OCI-LY7 (cell line): ENCODE results near the gene BPIFB4. TPM values are rescaled to one million over a fixed set of nuclear protein-coding genes. Genes with fewer than 3 reads are reported as not detected.

Experiments used
- BruUV-seq: library from RNA; stranded (reverse); fragments of 400-500 nt; replicated peaks from 2 replicates; lab custom pipeline; 2021; lab: Mats Ljungman, UMichigan
- CTCF ChIA-PET: fragments of 300-600 bp; sonication (Branson Sonifier 250); formaldehyde crosslinking; loops from one replicate; lab custom pipeline; 2022; ENCODE audit warnings: antibody characterized with exemption; ENCODE audit not compliant: unreplicated experiment; lab: Charles Lee
- POLR2A ChIA-PET: fragments of 300-600 bp; sonication (Branson Sonifier 250); formaldehyde crosslinking; loops from one replicate; lab custom pipeline; 2022; ENCODE audit warnings: antibody characterized with exemption; lab: Charles Lee
- DNase-seq: peaks from one replicate; pipeline ENCODE4 v3.0.0-alpha.2; 2015; ENCODE audit warnings: low spot score
- H2AFZ ChIP-seq: fragments of 200-600 bp; sonication (generic), shearing (Covaris generic); 2 replicates; pipeline ENCODE4 v1.6.1; 2014; ENCODE audit warnings: mild to moderate bottlenecking, antibody characterized with exemption, low read length, moderate library complexity
- H3K27ac ChIP-seq: fragments of 200-600 bp; sonication (generic); 2 replicates; pipeline ENCODE4 v1.5.1; 2014; ENCODE audit warnings: mixed run types, low read depth, mild to moderate bottlenecking, moderate library complexity, low read length, inconsistent platforms; ENCODE audit not compliant: poor library complexity, severe bottlenecking
- H3K36me3 ChIP-seq: fragments of 200-600 bp; sonication (generic); 2 replicates; pipeline ENCODE4 v1.6.1; 2014; ENCODE audit warnings: mild to moderate bottlenecking, antibody characterized with exemption, low read length, moderate library complexity, mixed read lengths; ENCODE audit not compliant: insufficient read depth
- H3K4me1 ChIP-seq: fragments of 200-600 bp; sonication (generic); 2 replicates; pipeline ENCODE4 v1.5.1; 2014; ENCODE audit warnings: mild to moderate bottlenecking, low read length; ENCODE audit not compliant: insufficient read depth, poor library complexity, severe bottlenecking
- H3K4me2 ChIP-seq: fragments of 200-600 bp; sonication (generic); 2 replicates; pipeline ENCODE4 v1.6.1; 2014; ENCODE audit warnings: mild to moderate bottlenecking, low read length
- H3K4me3 ChIP-seq: fragments of 200-600 bp; sonication (generic); 2 replicates; pipeline ENCODE4 v1.5.1; 2014; ENCODE audit warnings: mild to moderate bottlenecking, low read depth, low read length; ENCODE audit not compliant: poor library complexity, severe bottlenecking
- H3K79me2 ChIP-seq: fragments of 200-600 bp; sonication (generic); 2 replicates; pipeline ENCODE4 v1.6.1; 2016; ENCODE audit warnings: low read depth, mild to moderate bottlenecking, low read length, moderate library complexity, mixed read lengths; ENCODE audit not compliant: insufficient read depth
- H3K9me2 ChIP-seq: fragments of 200-600 bp; sonication (generic); 2 replicates; pipeline ENCODE4 v1.6.1; 2016; ENCODE audit warnings: mild to moderate bottlenecking, low read length, mixed read lengths; ENCODE audit not compliant: insufficient read depth
- H3K9me3 ChIP-seq: fragments of 200-600 bp; sonication (generic); 2 replicates; pipeline ENCODE4 v1.6.1; 2014; ENCODE audit warnings: mild to moderate bottlenecking, mixed run types, low read length, mixed read lengths
- H4K20me1 ChIP-seq: fragments of 200-600 bp; sonication (generic); 2 replicates; pipeline ENCODE4 v1.6.1; 2014; ENCODE audit warnings: mild to moderate bottlenecking, antibody characterized with exemption, low read length, moderate library complexity, mixed read lengths; ENCODE audit not compliant: insufficient read depth
- EZH2phosphoT487 ChIP-seq: fragments of 200-600 bp; sonication (generic); IDR thresholded peaks from 2 replicates; pipeline ENCODE4 v1.6.1; 2018; ENCODE audit warnings: low read depth, borderline replicate concordance, mild to moderate bottlenecking, mixed run types, antibody characterized with exemption, low read length, moderate library complexity, mixed read lengths
- intact Hi-C: fragments of 100-400 bp; cut with micrococcal nuclease; formaldehyde crosslinking; loops from one replicate; pipeline ENCODE4 v1.10.0; 2022; ENCODE audit not compliant: unreplicated experiment
- total RNA-seq, 2 experiments: library from RNA; depleted of rRNA in 1 of 2; stranded (reverse); fragments of >200 nt in 1 of 2; shearing (Covaris generic) in 1 of 2; gene quantifications; 2 replicates each; pipeline ENCODE4 v1.2.3, GENCODE V29; 2014 to 2022
- TF ChIP-seq, protein P1 (sequence below): fragments of 200-600 bp; sonication (generic); conservative IDR thresholded peaks from 2 replicates; pipeline ENCODE4 v1.5.1; 2014; ENCODE audit warnings: mild to moderate bottlenecking, antibody characterized with exemption, low read length, moderate library complexity, mixed read lengths

Gene BPIFB4
- total RNA-seq, 2 experiments from 2014 or later: not detected

DNA sequence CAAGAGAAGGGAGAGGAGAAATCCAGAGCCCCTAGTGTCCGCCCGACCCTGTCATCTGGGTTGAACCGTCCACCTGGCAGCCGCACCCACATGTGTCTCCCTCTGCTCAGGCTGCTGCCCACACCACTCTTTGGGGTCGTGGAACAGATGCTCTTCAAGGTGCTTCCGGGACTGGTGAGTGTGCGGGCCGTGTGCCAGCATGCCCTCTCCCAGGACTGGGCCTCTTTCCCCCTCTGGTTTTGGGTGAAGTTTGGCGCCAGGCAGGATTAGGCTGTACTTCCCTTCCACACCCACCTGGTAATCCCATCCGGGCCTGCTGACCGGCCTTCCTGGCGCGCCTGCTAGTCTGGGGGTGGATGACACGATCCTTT lies 17.8 kb upstream of the BPIFB4 start:
- H3K4me2 ChIP-seq: no peak overlapping the region
- DNase-seq: no peak
- H4K20me1 ChIP-seq: no peaks in the 10 kb centered on the region
- H3K36me3 ChIP-seq: no peaks in the 10 kb centered on the region
- H2AFZ ChIP-seq: no peak overlapping the region
- POLR2A ChIA-PET: no interaction called here
- no peak overlapping the region for H3K27ac ChIP-seq
- no TSS peak for BruUV-seq
- no peaks in the 10 kb centered on the region for H3K9me3 ChIP-seq
- intact Hi-C loops: no loop called here
- TF ChIP-seq, protein P1, sequence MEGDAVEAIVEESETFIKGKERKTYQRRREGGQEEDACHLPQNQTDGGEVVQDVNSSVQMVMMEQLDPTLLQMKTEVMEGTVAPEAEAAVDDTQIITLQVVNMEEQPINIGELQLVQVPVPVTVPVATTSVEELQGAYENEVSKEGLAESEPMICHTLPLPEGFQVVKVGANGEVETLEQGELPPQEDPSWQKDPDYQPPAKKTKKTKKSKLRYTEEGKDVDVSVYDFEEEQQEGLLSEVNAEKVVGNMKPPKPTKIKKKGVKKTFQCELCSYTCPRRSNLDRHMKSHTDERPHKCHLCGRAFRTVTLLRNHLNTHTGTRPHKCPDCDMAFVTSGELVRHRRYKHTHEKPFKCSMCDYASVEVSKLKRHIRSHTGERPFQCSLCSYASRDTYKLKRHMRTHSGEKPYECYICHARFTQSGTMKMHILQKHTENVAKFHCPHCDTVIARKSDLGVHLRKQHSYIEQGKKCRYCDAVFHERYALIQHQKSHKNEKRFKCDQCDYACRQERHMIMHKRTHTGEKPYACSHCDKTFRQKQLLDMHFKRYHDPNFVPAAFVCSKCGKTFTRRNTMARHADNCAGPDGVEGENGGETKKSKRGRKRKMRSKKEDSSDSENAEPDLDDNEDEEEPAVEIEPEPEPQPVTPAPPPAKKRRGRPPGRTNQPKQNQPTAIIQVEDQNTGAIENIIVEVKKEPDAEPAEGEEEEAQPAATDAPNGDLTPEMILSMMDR: no peak
- no peak for TF ChIP-seq EZH2phosphoT487
- H3K4me3 ChIP-seq: no peak overlapping the region
- CTCF ChIA-PET: no interaction called here
- H3K4me1 ChIP-seq: no peaks in the 10 kb centered on the region
- no peaks in the 10 kb centered on the region for H3K9me2 ChIP-seq
- no peaks in the 10 kb centered on the region for H3K79me2 ChIP-seq

DNA sequence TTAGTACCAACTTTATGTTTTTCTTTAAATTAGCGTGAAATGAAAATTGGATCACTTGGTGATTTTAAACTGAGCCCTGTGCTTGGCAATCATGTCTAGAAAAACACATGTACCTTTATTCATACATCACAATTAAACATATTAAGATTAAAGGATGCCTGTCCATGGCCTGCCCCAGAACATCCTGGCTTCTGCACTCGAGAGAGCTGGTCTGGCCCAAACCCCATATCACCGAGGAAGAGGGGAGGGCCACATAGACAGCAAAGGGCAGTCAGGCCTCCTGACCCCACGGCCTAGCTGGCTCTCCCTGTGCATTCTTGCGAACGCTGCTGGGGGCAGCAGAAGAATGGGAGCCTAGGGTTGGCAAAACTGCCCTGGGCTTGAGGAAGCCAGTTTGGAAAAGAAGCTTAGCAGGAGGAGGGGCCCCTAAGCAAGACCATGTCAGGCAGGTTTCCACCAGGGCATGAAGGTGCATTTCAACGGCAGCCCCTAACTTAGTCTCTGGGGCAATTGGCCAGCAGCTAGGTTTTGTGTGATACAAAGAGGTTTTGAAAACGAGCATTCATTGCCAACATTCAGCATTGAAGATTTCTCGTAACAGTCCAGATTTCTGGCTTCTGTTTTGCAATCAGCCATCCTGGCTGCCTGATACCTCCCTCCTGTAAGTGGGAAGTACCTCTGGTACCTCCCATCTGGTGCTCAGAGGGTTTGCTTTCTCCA lies 17.2 kb upstream of the BPIFB4 start:
- ChIA-PET POLR2A (no interaction called here), CTCF (no interaction called here)
- Histone ChIP-seq H3K4me1 (no peaks in the 10 kb centered on the region), H4K20me1 (no peaks in the 10 kb centered on the region), H3K9me2 (no peaks in the 10 kb centered on the region), H3K79me2 (no peaks in the 10 kb centered on the region), H3K9me3 (no peaks in the 10 kb centered on the region), H2AFZ (no peak overlapping the region), H3K27ac (no peak overlapping the region), H3K4me3 (no peak overlapping the region), H3K36me3 (no peaks in the 10 kb centered on the region), H3K4me2 (no peak overlapping the region)
- intact Hi-C loops: no loop called here
- no peak for DNase-seq
- TF ChIP-seq, protein P1: no peak
- no peak for TF ChIP-seq EZH2phosphoT487
- BruUV-seq: no TSS peak

DNA sequence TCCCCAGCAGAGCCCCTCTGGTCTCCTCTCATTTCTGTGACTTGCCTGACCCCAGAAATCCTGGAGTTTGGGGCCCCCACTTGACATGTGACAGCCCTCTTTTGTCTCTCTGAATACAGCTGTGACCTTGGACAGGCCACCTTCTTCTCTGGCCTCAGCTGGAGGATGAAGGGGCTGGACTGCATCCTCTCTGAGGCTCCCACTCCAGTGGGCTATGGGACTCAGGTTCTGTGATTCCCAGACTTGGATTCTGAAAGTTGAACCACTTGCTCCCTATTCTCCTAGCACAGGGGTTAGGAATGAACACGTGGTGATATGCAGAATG lies 16.7 kb upstream of the BPIFB4 start:
- BruUV-seq: no TSS peak

More for the DNA sequence above, 16.7 kb upstream of the BPIFB4 start:
- TF ChIP-seq, protein P1: no peak
- no peak for TF ChIP-seq EZH2phosphoT487
- ChIA-PET CTCF (no interaction called here), POLR2A (no interaction called here)
- intact Hi-C loops: no loop called here
- Histone ChIP-seq H3K79me2 (no peaks in the 10 kb centered on the region), H3K27ac (no peak overlapping the region), H3K4me2 (no peak overlapping the region), H2AFZ (no peak overlapping the region), H3K4me1 (no peaks in the 10 kb centered on the region), H3K9me2 (no peaks in the 10 kb centered on the region), H3K9me3 (no peaks in the 10 kb centered on the region), H4K20me1 (no peaks in the 10 kb centered on the region), H3K36me3 (no peaks in the 10 kb centered on the region), H3K4me3 (no peak overlapping the region)
- DNase-seq: no peak
